ENCODE measurements around the gene CNTNAP1.

- no peak for TF ChIP-seq FOXM1 (IDR thresholded peaks at IDR 0.05; ENCODE audit: low read depth, low read length)
- no peak for TF ChIP-seq PKNOX1 (IDR thresholded peaks at IDR 0.05)
- no peak for TF ChIP-seq RFX5 (IDR thresholded peaks at IDR 0.05; ENCODE audit: low read depth, low read length)
Observed at GRCh38 chr17:42684929-42685556, 2.7 kb downstream of the CNTNAP1 start.

All from GM12878 (cell line).